ENCODE measurements around the gene STOM.

DNA sequence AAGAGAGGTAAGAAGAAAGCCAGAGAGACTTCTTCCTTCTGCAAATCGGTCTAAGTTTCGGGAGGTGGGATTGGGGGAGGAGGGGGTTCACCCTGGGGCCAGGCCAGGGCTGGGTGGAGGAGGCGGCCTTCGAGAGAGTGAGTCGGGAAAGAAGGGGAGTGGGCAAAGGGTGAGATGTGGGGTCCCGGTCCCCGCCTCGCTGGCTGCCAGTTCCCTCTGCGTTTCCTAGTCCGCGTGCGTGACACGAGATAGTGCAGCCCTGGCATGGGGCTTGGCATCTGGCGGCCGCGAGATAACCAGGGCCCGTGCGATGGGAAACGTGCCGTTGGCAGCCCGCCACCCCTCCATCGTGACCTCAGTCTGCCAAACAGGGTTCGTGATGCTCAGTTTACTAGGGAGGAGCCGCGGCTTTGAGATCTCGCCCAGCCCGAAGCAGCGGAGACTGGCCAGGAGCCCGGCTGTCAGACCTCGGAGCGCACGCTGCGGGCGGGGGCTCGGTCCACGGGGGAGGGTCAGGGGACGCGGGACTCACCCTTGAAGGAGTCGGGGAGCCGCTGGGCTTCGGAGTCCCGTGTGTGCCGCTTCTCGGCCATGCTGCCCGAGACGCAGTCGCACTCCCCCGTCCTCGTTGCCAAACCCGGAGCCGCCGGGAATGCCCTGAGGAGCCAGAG, at the start of gene STOM:
- TF ChIP-seq CTCF (IDR thresholded peaks at IDR 0.05) (no peak), POLR2A (IDR thresholded peaks at IDR 0.05) (peak; percentile 96)
